Measurements from ENCODE around the gene UGT3A2.

- TF ChIP-seq POLR2AphosphoS5 (IDR thresholded peaks at IDR 0.05) (no peak), EP300 (IDR thresholded peaks at IDR 0.05) (no peak), POLR2A (IDR thresholded peaks at IDR 0.05) (no peak)
- TF ChIP-seq, protein P1, sequence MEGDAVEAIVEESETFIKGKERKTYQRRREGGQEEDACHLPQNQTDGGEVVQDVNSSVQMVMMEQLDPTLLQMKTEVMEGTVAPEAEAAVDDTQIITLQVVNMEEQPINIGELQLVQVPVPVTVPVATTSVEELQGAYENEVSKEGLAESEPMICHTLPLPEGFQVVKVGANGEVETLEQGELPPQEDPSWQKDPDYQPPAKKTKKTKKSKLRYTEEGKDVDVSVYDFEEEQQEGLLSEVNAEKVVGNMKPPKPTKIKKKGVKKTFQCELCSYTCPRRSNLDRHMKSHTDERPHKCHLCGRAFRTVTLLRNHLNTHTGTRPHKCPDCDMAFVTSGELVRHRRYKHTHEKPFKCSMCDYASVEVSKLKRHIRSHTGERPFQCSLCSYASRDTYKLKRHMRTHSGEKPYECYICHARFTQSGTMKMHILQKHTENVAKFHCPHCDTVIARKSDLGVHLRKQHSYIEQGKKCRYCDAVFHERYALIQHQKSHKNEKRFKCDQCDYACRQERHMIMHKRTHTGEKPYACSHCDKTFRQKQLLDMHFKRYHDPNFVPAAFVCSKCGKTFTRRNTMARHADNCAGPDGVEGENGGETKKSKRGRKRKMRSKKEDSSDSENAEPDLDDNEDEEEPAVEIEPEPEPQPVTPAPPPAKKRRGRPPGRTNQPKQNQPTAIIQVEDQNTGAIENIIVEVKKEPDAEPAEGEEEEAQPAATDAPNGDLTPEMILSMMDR (IDR thresholded peaks at IDR 0.05) = no peak
Observed at GRCh38 chr5:35990941-35991611, 75.6 kb downstream of the UGT3A2 start, which contains the start of gene UGT3A1.

All from sigmoid colon (tissue), 4 donors.